Measurements from ENCODE around the gene SPECC1L.

Gene SPECC1L

DNA sequence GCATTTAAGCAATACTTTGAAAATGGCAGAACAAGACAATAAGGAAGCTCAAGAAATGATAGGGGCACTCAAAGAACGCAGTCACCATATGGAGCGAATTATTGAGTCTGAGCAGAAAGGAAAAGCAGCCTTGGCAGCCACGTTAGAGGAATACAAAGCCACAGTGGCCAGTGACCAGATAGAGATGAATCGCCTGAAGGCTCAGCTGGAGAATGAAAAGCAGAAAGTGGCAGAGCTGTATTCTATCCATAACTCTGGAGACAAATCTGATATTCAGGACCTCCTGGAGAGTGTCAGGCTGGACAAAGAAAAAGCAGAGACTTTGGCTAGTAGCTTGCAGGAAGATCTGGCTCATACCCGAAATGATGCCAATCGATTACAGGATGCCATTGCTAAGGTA is 51.9 kb downstream of the SPECC1L start:
- DNase-seq (ENCODE audit: low read depth, low spot score), result no peak

DNA sequence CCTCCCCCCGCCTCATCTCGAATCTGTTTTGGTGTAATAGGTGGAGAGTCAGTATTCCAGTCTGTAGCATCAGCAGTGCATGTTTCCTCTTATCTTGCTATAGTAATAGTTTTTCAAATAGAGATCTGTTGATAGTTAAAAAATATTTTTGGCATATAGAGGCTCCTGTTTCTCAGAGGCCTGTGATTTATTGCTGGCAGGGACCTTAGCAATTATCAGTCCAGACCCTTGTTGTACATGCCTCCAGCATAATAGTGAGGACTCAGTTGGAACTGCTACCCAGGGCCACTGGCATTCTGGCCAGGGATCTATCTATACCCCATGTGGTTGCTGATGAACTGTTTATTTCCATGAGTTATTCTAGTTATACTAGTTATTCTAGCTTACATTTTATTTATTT is 52.6 kb downstream of the SPECC1L start:
- no peak for DNase-seq (ENCODE audit: low read depth, low spot score)

DNA sequence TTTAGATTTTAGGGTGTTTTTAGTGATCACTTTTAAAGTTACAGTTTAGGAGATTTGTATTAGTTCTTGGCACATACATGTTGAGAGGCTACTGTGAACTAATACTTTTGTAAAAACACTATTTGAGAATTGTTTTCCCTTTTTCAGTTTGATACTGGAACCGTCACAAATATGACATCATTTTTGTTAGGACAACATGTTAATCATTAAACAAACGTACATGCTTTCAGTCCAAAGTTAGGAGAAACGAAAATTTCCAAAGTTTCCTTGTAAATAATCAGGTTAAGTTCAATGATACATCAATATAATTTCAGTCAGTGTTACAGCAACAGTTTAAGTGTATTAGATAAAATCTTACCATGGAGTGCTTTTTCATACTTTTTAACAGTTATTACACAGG is 53.1 kb downstream of the SPECC1L start:
- no peak for DNase-seq (ENCODE audit: low read depth, low spot score)

DNA sequence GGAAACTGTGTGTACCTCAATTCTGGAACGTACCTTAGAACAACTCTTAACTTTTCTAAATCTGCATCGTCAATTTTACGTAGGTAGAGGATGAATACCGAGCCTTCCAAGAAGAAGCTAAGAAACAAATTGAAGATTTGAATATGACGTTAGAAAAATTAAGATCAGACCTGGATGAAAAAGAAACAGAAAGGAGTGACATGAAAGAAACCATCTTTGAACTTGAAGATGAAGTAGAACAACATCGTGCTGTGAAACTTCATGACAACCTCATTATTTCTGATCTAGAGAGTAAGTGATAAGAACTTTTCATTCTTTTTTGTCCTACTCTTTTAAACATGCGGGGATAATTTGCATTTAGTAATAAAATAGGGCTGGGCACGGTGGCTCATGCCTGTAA is 53.5 kb downstream of the SPECC1L start:
- DNase-seq (ENCODE audit: low read depth, low spot score), result no peak

DNA sequence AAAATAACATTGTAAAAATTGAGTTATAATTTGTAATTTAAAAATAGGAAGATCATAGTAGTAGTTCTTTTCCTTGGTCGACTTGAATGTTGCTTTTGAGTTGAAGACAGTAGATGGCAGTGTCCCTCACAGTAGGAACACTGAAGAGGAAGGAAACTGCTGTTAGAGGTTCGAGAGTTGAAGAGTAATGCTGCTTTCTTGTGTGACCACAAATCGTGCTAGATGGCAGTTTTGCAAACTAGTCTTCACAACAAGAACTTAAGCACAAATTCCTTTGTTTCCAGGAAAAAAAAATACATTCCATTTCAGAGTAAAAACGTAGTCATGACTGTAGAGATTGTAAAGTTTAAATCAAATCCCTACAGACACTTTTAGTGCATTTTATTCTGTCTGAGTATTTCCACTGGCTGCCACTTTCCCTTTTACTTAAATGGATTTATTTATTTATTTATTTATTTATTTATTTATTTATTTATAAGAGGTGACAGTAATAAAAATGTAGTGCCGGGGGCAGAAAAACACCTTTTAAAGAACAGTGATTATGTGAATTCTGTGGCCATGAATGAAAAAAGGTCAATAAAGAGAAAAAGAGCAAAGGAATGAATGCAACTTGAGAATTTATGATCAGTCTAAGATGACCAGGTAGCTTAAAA is 54.6 kb downstream of the SPECC1L start:
- no peak for DNase-seq (ENCODE audit: low read depth, low spot score)

- DNase-seq (ENCODE audit: low read depth, low spot score), result no peak
Measured at GRCh38 chr22:24326266-24326665, 55.6 kb downstream of the SPECC1L start.

DNA sequence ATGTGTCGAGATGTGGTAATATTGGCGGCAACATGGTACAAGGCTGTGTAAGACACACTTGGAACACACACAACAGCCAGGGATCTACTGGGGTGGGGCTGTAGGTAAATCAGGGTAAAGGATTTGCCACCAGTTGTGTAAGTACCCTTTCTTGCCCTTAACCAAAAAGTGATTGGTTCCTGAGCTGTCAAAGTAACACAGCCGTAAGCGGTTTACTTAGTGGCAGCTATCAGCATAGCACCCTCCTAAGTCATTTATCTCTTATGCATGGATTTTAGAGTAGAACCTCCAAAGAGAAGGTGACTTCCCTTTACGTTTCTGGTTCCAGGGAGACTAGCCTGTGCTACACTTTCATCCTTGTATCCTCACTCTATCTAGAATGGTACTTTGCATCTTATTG is 57.2 kb downstream of the SPECC1L start:
- DNase-seq (ENCODE audit: low read depth, low spot score), result no peak

GRCh38 chr22:24329453-24329852 is 58.8 kb downstream of the SPECC1L start:
- no peak for DNase-seq (ENCODE audit: low read depth, low spot score)

GRCh38 chr22:24330636-24331035 is 60.0 kb downstream of the SPECC1L start:
- DNase-seq (ENCODE audit: low read depth, low spot score), result no peak

- DNase-seq (ENCODE audit: low read depth, low spot score), result no peak
Measured at GRCh38 chr22:24331468-24332440, 61.1 kb downstream of the SPECC1L start.

- no peak for DNase-seq (ENCODE audit: low read depth, low spot score)
Measured at GRCh38 chr22:24333301-24333700, 62.7 kb downstream of the SPECC1L start.

DNA sequence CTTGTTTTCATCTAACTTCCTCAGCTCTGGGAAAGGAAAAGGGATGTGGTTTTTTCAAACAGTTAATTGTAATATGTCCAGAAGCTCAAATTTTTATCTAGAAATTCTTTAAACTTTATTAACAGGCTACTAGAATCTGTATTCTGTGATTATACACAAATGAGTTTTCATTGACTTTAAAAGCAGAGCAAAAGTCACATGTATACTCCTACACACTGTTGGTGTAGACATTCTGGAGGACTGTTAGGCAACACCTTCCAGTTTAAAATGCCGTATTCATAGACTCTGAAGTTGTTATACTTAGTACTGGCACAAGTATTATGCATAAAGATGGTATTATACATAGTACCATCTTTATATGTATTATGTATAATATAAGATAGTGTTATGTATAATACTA is 64.9 kb downstream of the SPECC1L start:
- DNase-seq (ENCODE audit: low read depth, low spot score), result no peak

GRCh38 chr22:24337894-24338645 is 67.4 kb downstream of the SPECC1L start:
- no peak for DNase-seq (ENCODE audit: low read depth, low spot score)

DNA sequence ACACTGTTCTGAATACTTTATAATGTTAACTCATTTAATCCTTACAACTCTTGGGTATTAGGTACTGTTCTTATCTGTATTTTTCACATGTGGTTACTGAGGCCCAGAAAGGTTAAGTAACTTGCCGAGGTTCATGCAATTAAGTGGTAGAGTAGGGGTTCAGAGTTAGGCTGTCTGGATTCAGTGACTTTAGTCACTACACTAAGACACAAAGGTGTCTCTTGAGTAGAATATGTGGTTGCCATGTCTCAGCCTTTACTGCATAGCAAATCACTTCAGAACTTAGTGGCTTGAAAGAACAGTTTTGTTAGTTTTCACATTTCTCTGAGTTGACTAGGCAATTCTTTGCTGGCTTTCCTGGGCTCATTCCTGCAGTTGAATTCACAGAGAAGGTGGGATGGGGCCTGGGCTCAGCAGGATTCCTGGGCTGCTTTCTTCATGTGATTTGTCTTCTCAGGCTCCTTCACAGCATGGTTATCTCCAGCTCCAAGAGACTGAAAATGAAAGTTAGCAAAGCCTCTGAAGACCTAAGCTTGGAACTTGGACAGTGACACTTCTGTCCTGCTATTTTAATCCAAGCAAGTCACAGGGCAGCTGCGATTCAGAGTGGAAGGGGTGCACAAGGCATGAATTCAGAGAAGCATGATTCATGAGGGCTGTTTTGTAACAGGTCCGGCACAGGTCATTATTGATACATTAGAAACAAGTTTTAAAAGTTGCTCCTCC is 68.3 kb downstream of the SPECC1L start:
- no peak for DNase-seq (ENCODE audit: low read depth, low spot score)

- DNase-seq (ENCODE audit: low read depth, low spot score), result no peak
Measured at GRCh38 chr22:24339452-24339747, 68.8 kb downstream of the SPECC1L start.

DNA sequence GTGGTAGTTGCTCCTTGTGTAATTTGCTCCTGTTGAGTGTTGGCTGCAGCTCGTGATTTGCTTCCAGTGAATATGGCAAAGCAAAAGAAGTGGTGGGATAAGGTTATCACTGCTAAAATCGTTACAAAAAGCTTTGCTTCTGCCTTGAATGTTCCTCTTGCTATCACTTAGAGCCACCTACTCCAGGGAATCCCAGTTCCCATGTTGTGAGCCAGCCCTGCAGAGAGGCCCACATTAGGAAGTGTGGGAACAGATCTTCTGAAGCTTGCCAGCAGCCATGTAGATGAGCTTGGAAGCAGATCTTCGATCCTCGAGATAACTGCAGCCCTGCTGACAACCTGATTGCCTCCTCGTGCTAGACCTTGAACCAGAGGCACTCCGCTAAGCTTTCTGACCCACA is 71.0 kb downstream of the SPECC1L start:
- DNase-seq (ENCODE audit: low read depth, low spot score), result no peak

GRCh38 chr22:24350627-24351026 is 80.0 kb downstream of the SPECC1L start:
- DNase-seq (ENCODE audit: low read depth, low spot score), result no peak

GRCh38 chr22:24353121-24353520 is 82.5 kb downstream of the SPECC1L start:
- DNase-seq (ENCODE audit: low read depth, low spot score), result no peak

GRCh38 chr22:24355574-24355973 is 84.9 kb downstream of the SPECC1L start:
- no peak for DNase-seq (ENCODE audit: low read depth, low spot score)

DNA sequence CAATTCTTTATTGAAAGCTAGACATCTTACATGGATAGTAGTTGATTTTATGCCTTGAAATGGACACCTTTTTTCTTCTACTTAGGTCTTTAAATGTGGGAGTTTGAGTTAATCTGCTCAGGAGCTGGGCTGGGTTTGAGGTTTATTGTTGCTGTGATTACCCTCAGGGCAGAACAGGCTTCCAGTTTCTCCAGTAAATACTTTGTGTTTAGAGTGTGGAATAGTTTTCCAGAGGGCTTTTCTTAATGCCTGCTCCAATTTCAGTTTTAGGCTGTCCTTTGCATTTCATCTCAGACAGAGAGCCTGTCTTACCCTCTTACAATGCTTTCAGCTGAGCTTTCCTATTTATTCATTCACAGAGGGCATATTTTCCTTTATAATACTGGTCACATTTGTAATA is 86.9 kb downstream of the SPECC1L start:
- no peak for DNase-seq (ENCODE audit: low read depth, low spot score)

GRCh38 chr22:24358105-24358836 is 87.6 kb downstream of the SPECC1L start:
- no peak for DNase-seq (ENCODE audit: low read depth, low spot score)

All from activated naive CD8-positive, alpha-beta T cell treated with anti-CD3 and anti-CD28 coated beads, Interleukin-2, amount 50 U/mL, for 16 hours (primary cell).